Neural cell (in vitro differentiated cells): ENCODE measurements around the gene LDAH. TPM values are rescaled to one million over a fixed set of nuclear protein-coding genes. Genes with fewer than 3 reads are reported as not detected.

ENCODE experiments used
- H2AFZ ChIP-seq: fragments of 200-600, 300-800 bp; sonication (generic), shearing (Covaris generic); 2 replicates; pipeline ENCODE4 v1.6.0; 2014; ENCODE audit warnings: low read depth, mild to moderate bottlenecking, antibody characterized with exemption, low read length, moderate library complexity
- H3F3A ChIP-seq: fragments of 200-600 bp; shearing (Covaris generic); 2 replicates; pipeline ENCODE4 v1.6.1; 2016; ENCODE audit warnings: mild to moderate bottlenecking, moderate library complexity, mixed read lengths, antibody characterized with exemption, low read length; ENCODE audit not compliant: insufficient read depth, poor library complexity, severe bottlenecking
- H3K27ac ChIP-seq: fragments of 200-600, 300-800 bp; sonication (generic), shearing (Covaris generic); 2 replicates; pipeline ENCODE4 v1.5.1; 2014; ENCODE audit warnings: mild to moderate bottlenecking, low read length, moderate library complexity
- H3K27me3 ChIP-seq: fragments of 300-800, 200-600 bp; sonication (generic), shearing (Covaris generic); 2 replicates; pipeline ENCODE4 v1.6.0; 2014; ENCODE audit warnings: mild to moderate bottlenecking, low read depth, low read length, moderate library complexity; ENCODE audit not compliant: insufficient read depth
- H3K36me3 ChIP-seq: fragments of 300-800, 200-600 bp; sonication (generic), shearing (Covaris generic); 2 replicates; pipeline ENCODE4 v1.5.1; 2014; ENCODE audit warnings: mild to moderate bottlenecking, antibody characterized with exemption, low read length, moderate library complexity; ENCODE audit not compliant: insufficient read depth
- H3K4me2 ChIP-seq: fragments of 300-800, 200-600 bp; sonication (generic), shearing (Covaris generic); 2 replicates; pipeline ENCODE4 v1.6.0; 2014; ENCODE audit warnings: mild to moderate bottlenecking, low read length
- H3K4me3 ChIP-seq: fragments of 300-800, 200-600 bp; sonication (generic), shearing (Covaris generic); 2 replicates; pipeline ENCODE4 v1.5.1; 2014; ENCODE audit warnings: mild to moderate bottlenecking, low read length, moderate library complexity
- H3K79me2 ChIP-seq: fragments of 200-600 bp; shearing (Covaris generic); replicated peaks from 2 replicates; pipeline ENCODE4 v1.6.0; 2014; ENCODE audit warnings: mild to moderate bottlenecking, low read length, moderate library complexity; ENCODE audit not compliant: insufficient read depth
- H3K9ac ChIP-seq: fragments of 300-800, 200-600 bp; sonication (generic), shearing (Covaris generic); 2 replicates; pipeline ENCODE4 v1.6.1; 2016; ENCODE audit warnings: mild to moderate bottlenecking, low read length, mixed read lengths
- H3K9me2 ChIP-seq: fragments of 200-600 bp; shearing (Covaris generic); 2 replicates; pipeline ENCODE4 v1.6.1; 2016; ENCODE audit warnings: mild to moderate bottlenecking, low read length, mixed read lengths; ENCODE audit not compliant: insufficient read depth
- H3K9me3 ChIP-seq: fragments of 200-600, 300-800 bp; sonication (generic), shearing (Covaris generic); 2 replicates; pipeline ENCODE4 v1.6.1; 2016; ENCODE audit warnings: mild to moderate bottlenecking, mixed run types, low read length, moderate library complexity, mixed read lengths
- H4K20me1 ChIP-seq: fragments of 200-600 bp; shearing (Covaris generic); 2 replicates; pipeline ENCODE4 v1.6.1; 2016; ENCODE audit warnings: mild to moderate bottlenecking, mixed run types; ENCODE audit not compliant: insufficient read depth
- CTCF ChIP-seq: fragments of 450-650 bp; IDR thresholded peaks from 2 replicates; pipeline ENCODE4 v1.5.1; 2014; ENCODE audit warnings: antibody characterized with exemption, mild to moderate bottlenecking, moderate library complexity; ENCODE audit not compliant: poor library complexity, severe bottlenecking
- EP300 ChIP-seq: fragments of 450-650 bp; conservative IDR thresholded peaks from 2 replicates; pipeline ENCODE4 v1.6.1; 2014; ENCODE audit warnings: antibody characterized with exemption, mild to moderate bottlenecking, moderate library complexity; ENCODE audit not compliant: poor library complexity, severe bottlenecking
- EZH2 ChIP-seq: fragments of 200-600, 300-800 bp; shearing (Covaris generic), sonication (generic); IDR thresholded peaks from 2 replicates; pipeline ENCODE4 v1.6.1; 2014; ENCODE audit warnings: antibody characterized with exemption, low read length, borderline replicate concordance, mild to moderate bottlenecking; ENCODE audit not compliant: insufficient read depth, poor library complexity, severe bottlenecking
- MXI1 ChIP-seq: fragments of 450-650 bp; conservative IDR thresholded peaks from 2 replicates; pipeline ENCODE4 v1.6.1; 2014; ENCODE audit warnings: antibody characterized with exemption, mild to moderate bottlenecking; ENCODE audit not compliant: poor library complexity, severe bottlenecking
- POLR2AphosphoS5 ChIP-seq: IDR thresholded peaks from 2 replicates; pipeline ENCODE4 v1.6.1; 2012
- RAD21 ChIP-seq: fragments of 450-650 bp; conservative IDR thresholded peaks from 2 replicates; pipeline ENCODE4 v1.6.1; 2014; ENCODE audit warnings: antibody characterized with exemption, mild to moderate bottlenecking, moderate library complexity
- REST ChIP-seq: IDR thresholded peaks from 2 replicates; pipeline ENCODE4 v1.6.1; 2012; ENCODE audit warnings: borderline replicate concordance
- SMC3 ChIP-seq: fragments of 450-650 bp; conservative IDR thresholded peaks from 2 replicates; pipeline ENCODE4 v1.6.1; 2014; ENCODE audit warnings: antibody characterized with exemption, mild to moderate bottlenecking, moderate library complexity; ENCODE audit not compliant: poor library complexity
- TAF1 ChIP-seq: IDR thresholded peaks from 2 replicates; pipeline ENCODE4 v1.6.1; 2012; ENCODE audit warnings: low read depth
- polyA plus RNA-seq: library from polyadenylated mRNA; depleted of rRNA; stranded (reverse); fragments of >200 nt; gene quantifications from 2 replicates; pipeline ENCODE4 v1.2.3, GENCODE V29; 2014

LDAH gene
- polyA plus RNA-seq, 1 donor from 2014 or later: 44.1 TPM

- Histone ChIP-seq H3K27ac (no peak overlapping the region), H3K4me2 (no peak overlapping the region), H4K20me1 (no peaks in the 10 kb centered on the region), H3F3A (no peaks in the 10 kb centered on the region), H3K79me2 (no peaks in the 10 kb centered on the region), H3K9me3 (no peaks in the 10 kb centered on the region), H3K36me3 (no peaks in the 10 kb centered on the region), H3K9ac (no peak overlapping the region), H2AFZ (no peak overlapping the region), H3K9me2 (no peaks in the 10 kb centered on the region), H3K4me3 (no peak overlapping the region), H3K27me3 (no peaks in the 10 kb centered on the region)
- TF ChIP-seq POLR2AphosphoS5: no peak
- no peak for TF ChIP-seq REST
- TF ChIP-seq CTCF: no peak
- no peak for TF ChIP-seq MXI1
- TF ChIP-seq EZH2: no peak
- TF ChIP-seq RAD21: no peak
- TF ChIP-seq SMC3: no peak
- no peak for TF ChIP-seq TAF1
- TF ChIP-seq EP300: no peak
Measured at GRCh38 chr2:20737505-20737904, 85.4 kb downstream of the LDAH start.

GRCh38 chr2:20728114-20728758 lies 94.7 kb downstream of the LDAH start:
- Histone ChIP-seq H3K4me3 (no peak overlapping the region), H4K20me1 (no peaks in the 10 kb centered on the region), H3K9ac (no peak overlapping the region), H3K27ac (no peak overlapping the region), H3K4me2 (no peak overlapping the region), H2AFZ (no peak overlapping the region), H3K27me3 (no peaks in the 10 kb centered on the region), H3F3A (no peaks in the 10 kb centered on the region), H3K9me3 (no peaks in the 10 kb centered on the region), H3K9me2 (no peaks in the 10 kb centered on the region), H3K36me3 (no peaks in the 10 kb centered on the region), H3K79me2 (no peaks in the 10 kb centered on the region)
- TF ChIP-seq REST (no peak), EZH2 (no peak), RAD21 (no peak), MXI1 (no peak), EP300 (no peak), CTCF (no peak), SMC3 (no peak), TAF1 (no peak), POLR2AphosphoS5 (no peak)
